Right kidney (tissue), 1 donor: Measurements from ENCODE around the gene C10orf71.

Experiments used
- DNase-seq: peaks from one replicate; pipeline ENCODE4 v3.0.0-alpha.2; 2016

The C10orf71 gene

DNA sequence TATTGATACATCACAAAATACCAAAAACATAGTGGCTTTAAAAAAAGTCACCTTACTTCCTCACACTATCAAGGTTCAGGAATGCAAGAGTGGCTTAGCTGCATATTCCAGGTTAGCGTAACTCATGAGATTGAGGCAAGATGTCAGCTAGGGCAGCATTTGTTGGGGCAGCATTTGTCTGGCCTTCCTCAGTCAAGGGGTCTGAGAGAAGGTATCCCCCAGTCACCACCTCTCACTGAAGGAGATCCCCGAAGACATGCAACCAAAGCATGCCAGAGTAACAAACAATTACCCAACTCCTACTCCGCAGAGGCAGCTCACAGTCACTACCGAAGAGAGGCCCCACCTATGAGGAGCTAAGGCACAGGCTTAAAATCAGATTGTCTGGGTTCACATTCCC lies 48.4 kb downstream of the C10orf71 start:
- no peak for DNase-seq

DNA sequence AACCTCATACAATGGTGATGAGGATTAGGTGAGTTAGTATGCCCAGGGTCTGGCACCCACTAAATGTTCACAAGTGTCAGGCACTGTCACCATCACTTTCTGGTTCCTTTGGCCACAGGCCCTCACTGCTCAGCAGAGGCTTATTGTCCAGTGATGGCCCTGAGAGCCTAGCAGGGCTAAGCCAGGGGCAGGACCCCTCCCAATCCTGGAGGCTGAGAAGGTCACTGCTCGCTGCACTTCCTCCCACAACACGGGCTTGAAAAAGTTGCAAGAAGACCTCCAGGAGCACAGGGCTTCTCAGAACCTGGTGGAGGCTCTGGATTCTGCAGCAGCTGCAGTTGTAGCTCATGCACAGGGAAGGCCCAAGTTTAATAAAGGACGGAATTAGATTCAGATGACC lies 48.9 kb downstream of the C10orf71 start:
- DNase-seq, result no peak

- no peak for DNase-seq
These were observed 49.6 kb downstream of the C10orf71 start for GRCh38 chr10:49348593-49348992.

- no peak for DNase-seq
These were observed 50.4 kb downstream of the C10orf71 start for GRCh38 chr10:49349390-49349789.

GRCh38 chr10:49350138-49350537 lies 51.2 kb downstream of the C10orf71 start:
- DNase-seq, result no peak

DNA sequence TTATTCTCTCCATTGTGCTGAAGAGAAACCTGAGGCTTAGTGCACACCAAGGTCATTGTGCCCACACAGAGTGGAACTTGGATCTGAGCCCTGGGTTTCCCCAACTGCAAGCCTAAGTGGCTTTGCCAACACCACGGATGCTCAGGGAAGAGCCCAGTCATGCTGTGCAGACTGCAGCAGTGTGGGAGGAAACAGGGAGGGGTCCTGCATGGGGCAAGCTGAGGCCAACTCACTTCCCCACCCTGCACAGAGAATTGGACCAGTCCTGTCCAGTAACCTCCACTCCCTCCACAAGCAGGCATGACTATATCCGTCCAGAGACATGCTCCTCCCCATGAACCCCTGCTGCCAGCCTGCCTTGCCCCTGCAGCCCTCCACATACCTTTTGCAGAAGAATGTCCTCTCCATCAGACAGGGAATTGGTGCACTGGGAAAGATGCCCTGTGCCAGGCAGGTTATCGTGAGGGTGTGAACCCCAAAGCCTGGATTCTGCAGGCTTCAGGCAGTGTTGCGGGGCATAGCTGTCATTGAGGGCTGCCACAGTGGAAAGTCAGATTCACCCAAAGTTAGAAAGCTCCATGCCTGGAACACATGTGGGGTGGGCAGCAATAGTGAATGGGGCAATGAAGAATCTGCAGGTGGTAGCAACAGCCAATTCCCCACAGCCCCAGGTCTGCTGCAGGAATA lies 52.0 kb downstream of the C10orf71 start:
- DNase-seq, result no peak

DNA sequence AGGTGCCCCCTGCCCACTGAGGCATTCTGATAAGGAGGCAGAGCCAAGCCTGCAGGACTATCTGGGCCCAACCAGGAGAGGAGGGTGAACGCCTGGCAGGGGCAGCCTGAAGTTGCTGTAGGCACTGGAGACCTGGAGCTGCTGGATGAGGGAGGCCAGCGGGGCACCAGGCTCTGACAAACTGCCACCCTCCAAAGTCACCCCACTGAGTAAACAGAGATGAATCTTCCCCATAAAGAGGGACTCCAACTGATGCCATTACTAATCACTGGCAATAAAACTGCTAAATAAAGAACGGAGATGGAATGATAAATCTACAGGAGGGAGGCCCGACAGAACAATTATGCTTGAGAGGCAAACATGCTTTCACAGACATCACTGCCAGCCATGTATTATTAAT lies 52.7 kb downstream of the C10orf71 start:
- DNase-seq, result no peak

- DNase-seq, result no peak
These were observed 53.4 kb downstream of the C10orf71 start for GRCh38 chr10:49352323-49352722.

GRCh38 chr10:49353026-49353894 lies 54.3 kb downstream of the C10orf71 start:
- DNase-seq, result no peak

GRCh38 chr10:49353895-49354566 lies 55.1 kb downstream of the C10orf71 start:
- DNase-seq, result no peak

DNA sequence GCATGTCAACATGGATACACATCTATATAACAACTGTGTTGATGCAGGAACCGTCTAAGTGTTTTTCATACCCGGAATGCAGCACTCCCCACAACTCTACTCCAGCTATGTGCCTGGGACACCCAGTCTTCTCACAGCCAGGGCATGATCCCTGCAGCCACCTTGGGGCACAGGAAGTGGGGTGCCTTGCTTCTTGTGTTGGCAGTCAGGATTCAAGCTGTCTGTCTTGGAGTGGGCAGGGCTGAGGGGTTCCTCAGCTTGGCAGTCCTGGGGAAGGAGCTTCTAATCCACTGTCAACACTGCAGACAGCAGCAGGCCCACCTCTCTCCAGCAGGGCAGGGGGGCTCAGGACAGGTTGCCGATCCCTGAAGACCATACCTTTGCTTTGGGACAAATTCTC lies 55.6 kb downstream of the C10orf71 start:
- no peak for DNase-seq

DNA sequence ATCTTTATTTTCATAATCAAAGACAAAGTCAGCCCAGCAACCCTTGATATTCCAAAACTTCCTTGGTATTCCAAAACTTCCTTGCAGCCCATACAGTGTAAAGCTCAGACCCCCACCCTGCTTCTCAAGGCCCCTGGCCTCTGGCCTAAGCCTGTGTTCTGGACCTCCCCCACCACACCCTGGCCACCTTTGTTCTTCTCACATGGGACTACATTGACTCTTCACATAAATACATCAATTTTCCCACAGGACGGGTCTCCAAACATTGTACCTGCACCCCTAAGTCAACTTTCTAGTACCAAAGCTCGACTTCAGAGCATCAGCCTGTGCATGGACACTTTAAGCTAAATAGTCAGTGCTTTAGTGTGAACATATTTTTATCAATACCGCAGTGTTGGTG lies 56.3 kb downstream of the C10orf71 start:
- no peak for DNase-seq

DNA sequence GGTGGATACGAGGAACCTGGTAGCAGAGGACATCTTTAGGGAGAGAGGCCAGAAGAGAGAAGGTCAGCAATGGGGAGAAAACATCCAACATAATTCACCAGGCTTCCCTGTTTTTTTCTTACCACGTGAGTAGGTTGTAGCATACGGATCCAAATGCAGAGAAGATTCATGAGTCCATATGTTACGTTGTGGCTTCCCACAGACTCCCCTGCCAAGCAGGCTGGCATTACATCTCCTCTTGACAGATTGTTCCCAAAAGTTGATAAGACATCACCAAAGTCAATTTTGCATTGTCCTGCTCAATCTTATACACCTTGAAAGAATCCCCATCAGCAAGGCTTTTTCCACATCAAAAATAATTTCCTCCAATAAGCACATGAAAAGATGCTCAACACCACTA lies 57.2 kb downstream of the C10orf71 start:
- DNase-seq, result no peak

GRCh38 chr10:49356944-49357343 lies 58.0 kb downstream of the C10orf71 start:
- DNase-seq, result no peak

DNA sequence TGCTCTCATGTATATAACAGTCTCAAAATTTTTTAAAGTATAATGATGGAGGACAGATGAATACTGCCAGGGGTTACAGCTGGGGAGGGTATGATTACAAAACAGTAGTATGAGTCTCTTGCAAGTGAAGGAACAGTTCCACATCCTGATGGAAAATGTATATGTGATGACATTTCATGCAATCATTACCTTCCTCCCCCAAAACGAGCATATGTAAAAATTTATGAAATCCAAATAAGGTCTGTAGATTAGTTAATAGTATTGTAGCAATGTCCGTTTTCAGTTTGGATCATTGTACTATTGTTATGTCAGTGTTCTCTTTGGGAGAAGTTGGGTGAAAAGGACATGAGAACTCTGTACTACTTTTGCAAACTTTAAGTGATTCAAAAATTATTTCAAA lies 58.9 kb downstream of the C10orf71 start:
- no peak for DNase-seq

GRCh38 chr10:49359349-49360270 lies 60.6 kb downstream of the C10orf71 start:
- no peak for DNase-seq

DNA sequence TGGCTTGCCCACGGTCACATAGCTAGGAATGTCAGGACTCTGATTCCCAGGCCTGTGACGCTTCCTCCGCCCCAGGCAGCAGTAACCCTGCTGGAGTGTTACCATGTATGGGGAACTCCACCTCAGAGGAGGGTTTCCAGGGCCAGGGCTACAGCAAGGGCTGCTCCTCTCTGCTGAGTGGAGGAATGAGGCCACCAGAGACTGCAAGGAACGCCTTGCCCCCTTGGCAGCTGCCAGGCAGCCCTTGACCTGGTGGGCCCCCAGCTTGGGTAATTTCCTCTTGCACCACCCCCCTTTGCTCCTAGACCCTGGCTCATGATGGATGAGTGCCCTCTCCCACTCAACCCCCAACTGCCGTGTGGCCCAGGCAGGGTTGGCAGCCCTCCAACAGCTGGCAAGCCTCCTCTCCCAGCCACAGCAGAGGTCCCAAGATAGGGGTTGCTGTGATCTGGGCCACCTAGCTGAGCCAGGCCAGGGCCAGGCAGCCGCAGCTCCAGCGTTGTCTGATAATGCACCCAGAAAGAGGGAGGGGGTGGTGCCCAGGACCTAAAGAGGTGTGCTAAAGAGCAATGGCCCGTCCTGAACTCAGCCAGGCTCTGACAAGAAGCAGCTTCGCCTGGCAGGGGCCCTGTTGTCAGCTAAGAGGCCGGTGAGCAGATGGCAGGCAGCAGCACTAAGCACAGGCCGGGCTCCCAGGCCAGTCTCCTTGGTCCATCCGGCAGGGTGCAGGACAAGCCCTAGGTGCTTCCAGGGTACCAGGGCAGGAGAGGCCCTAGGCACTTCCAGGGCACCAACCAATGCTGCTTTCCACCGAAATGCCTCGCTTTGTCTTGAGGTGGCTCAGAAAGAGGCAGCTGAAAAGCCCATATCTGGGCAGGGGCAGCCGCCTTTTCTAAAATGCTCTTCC lies 61.6 kb downstream of the C10orf71 start:
- no peak for DNase-seq

- DNase-seq, result no peak
These were observed 62.2 kb downstream of the C10orf71 start for GRCh38 chr10:49361178-49361554.

- DNase-seq, result no peak
These were observed 63.0 kb downstream of the C10orf71 start for GRCh38 chr10:49361735-49362568.

DNA sequence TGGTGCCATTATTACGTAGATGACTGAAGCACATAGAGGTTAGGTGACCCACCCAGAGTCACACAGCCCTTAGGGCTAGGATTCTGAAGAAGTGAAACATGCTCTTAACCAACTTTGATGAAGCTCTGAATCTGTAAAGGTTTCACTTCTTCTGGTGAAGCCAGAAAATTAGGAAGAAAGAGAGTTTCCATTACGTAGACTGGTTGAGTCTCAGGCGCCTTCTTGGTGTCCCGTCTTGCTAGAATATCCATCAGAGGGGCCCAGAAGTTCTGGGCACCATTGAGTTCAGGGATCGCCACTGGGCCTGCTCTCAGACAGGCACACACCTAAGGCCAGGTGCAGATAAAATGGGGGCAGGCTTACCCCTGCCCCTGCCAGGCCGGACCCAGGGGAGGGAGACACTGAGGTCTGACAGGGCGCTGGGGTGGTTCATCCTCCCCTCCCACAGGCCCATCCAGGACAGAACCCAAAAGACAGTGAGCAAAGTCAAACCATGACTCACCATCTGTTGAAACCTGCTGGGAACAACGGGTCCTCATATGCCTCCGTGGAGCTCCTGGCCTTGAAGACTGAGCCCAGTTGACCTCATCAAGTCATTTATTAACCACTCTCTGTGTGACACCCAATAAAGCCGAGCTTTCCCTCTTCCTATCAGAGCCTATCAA lies 63.8 kb downstream of the C10orf71 start:
- DNase-seq, result no peak
